NCI-H2081 (cell line): ENCODE measurements around the gene NADSYN1.

Source experiments
- DNase-seq, 2 experiments: peaks; one replicate each; lab custom pipeline; 2025; lab: John Stamatoyannopoulos, UW

Gene NADSYN1

GRCh38 chr11:71491531-71491930, 38.5 kb downstream of the NADSYN1 start:
- no peak for DNase-seq

GRCh38 chr11:71491940-71492339, 38.9 kb downstream of the NADSYN1 start:
- no peak for DNase-seq

- no peak for DNase-seq
These were observed 42.6 kb downstream of the NADSYN1 start for GRCh38 chr11:71495286-71496230.

- no peak for DNase-seq
These were observed 43.4 kb downstream of the NADSYN1 start for GRCh38 chr11:71496421-71496820.

- DNase-seq = no peak
These were observed 45.1 kb downstream of the NADSYN1 start for GRCh38 chr11:71498091-71498490.

- DNase-seq = no peak
These were observed 46.1 kb downstream of the NADSYN1 start for GRCh38 chr11:71499125-71499524.

GRCh38 chr11:71499546-71499945, 46.5 kb downstream of the NADSYN1 start:
- no peak for DNase-seq

- no peak for DNase-seq
These were observed 47.6 kb downstream of the NADSYN1 start for GRCh38 chr11:71500601-71501021.

- no peak for DNase-seq
These were observed 48.3 kb downstream of the NADSYN1 start for GRCh38 chr11:71501071-71501985.

GRCh38 chr11:71502026-71502425, 49.0 kb downstream of the NADSYN1 start:
- DNase-seq = no peak

- no peak for DNase-seq
These were observed 50.0 kb downstream of the NADSYN1 start for GRCh38 chr11:71502871-71503435.

- no peak for DNase-seq
These were observed 51.5 kb downstream of the NADSYN1 start for GRCh38 chr11:71504531-71504930.

GRCh38 chr11:71505001-71505400, 52.0 kb downstream of the NADSYN1 start:
- no peak for DNase-seq

- no peak for DNase-seq
These were observed 52.8 kb downstream of the NADSYN1 start for GRCh38 chr11:71505781-71506180.

GRCh38 chr11:71507102-71507501, 54.1 kb downstream of the NADSYN1 start:
- no peak for DNase-seq

- no peak for DNase-seq
These were observed 65.8 kb downstream of the NADSYN1 start for GRCh38 chr11:71518506-71519471.

GRCh38 chr11:71519546-71519945, 66.5 kb downstream of the NADSYN1 start:
- DNase-seq = no peak

GRCh38 chr11:71525188-71525937, 72.4 kb downstream of the NADSYN1 start:
- no peak for DNase-seq

- DNase-seq = no peak
These were observed 73.0 kb downstream of the NADSYN1 start for GRCh38 chr11:71525938-71526495.
